PC-9 (cell line): ENCODE results near the gene CUX1. TPM values are rescaled to one million over a fixed set of nuclear protein-coding genes. Genes with fewer than 3 reads are reported as not detected.

Experiments used
- BruUV-seq: library from RNA; stranded (reverse); fragments of 400-500 nt; replicated peaks from 2 replicates; lab custom pipeline; 2021; lab: Mats Ljungman, UMichigan
- CTCF ChIA-PET: fragments of 300-600 bp; sonication (Branson Sonifier 250); formaldehyde crosslinking; loops from one replicate; lab custom pipeline; 2022; ENCODE audit warnings: antibody characterized with exemption; lab: Charles Lee
- POLR2A ChIA-PET: fragments of 300-600 bp; sonication (Branson Sonifier 250); formaldehyde crosslinking; loops from one replicate; lab custom pipeline; 2022; ENCODE audit warnings: antibody characterized with exemption; ENCODE audit not compliant: unreplicated experiment; lab: Charles Lee
- DNase-seq, 2 experiments: peaks; one replicate each; pipeline versions ENCODE4 v3.0.0 to v3.0.0-alpha.2; 2015 to 2022; ENCODE audit warnings: mixed read lengths in 1 of 2
- H2AFZ ChIP-seq: fragments of 200-600 bp; sonication (generic); 2 replicates; pipeline ENCODE4 v1.8.1; 2017; ENCODE audit warnings: antibody characterized with exemption
- H3F3A ChIP-seq: fragments of 200-600 bp; sonication (generic); 2 replicates; pipeline ENCODE4 v1.8.1; 2017; ENCODE audit warnings: antibody characterized with exemption, mild to moderate bottlenecking, low read depth; ENCODE audit not compliant: insufficient read depth
- H3K27ac ChIP-seq: fragments of 200-600 bp; sonication (generic); 2 replicates; pipeline ENCODE4 v1.6.1; 2016; ENCODE audit warnings: mixed run types
- H3K27me3 ChIP-seq: fragments of 200-600 bp; sonication (generic); 2 replicates; pipeline ENCODE4 v1.6.1; 2016; ENCODE audit warnings: low read depth, mixed run types; ENCODE audit not compliant: insufficient read depth
- H3K36me3 ChIP-seq: fragments of 200-600 bp; sonication (generic); 2 replicates; pipeline ENCODE4 v1.6.1; 2016; ENCODE audit warnings: low read depth, mixed run types
- H3K4me1 ChIP-seq: fragments of 200-600 bp; sonication (generic); replicated peaks from 2 replicates; pipeline ENCODE4 v1.6.1; 2016; ENCODE audit warnings: mixed run types; ENCODE audit not compliant: insufficient read depth
- H3K4me2 ChIP-seq: fragments of 200-600 bp; sonication (generic); 2 replicates; pipeline ENCODE4 v1.6.1; 2017; ENCODE audit warnings: mixed run types
- H3K4me3 ChIP-seq: fragments of 200-600 bp; sonication (generic); 2 replicates; pipeline ENCODE4 v1.6.1; 2016; ENCODE audit warnings: mixed run types
- H3K79me2 ChIP-seq: fragments of 200-600 bp; sonication (generic); 2 replicates; pipeline ENCODE4 v1.6.1; 2017; ENCODE audit warnings: low read depth, mixed run types
- H3K9me2 ChIP-seq: fragments of 200-600 bp; sonication (generic); 2 replicates; pipeline ENCODE4 v1.8.1; 2017; ENCODE audit warnings: mild to moderate bottlenecking; ENCODE audit not compliant: insufficient read depth
- H3K9me3 ChIP-seq: fragments of 200-600 bp; sonication (generic); 2 replicates; pipeline ENCODE4 v1.8.1; 2016; ENCODE audit warnings: low read depth; ENCODE audit not compliant: insufficient read depth
- H4K20me1 ChIP-seq: fragments of 200-600 bp; sonication (generic); 2 replicates; pipeline ENCODE4 v1.8.1; 2017; ENCODE audit not compliant: insufficient read depth
- CTCF ChIP-seq: fragments of 200-600 bp; sonication (generic); conservative IDR thresholded peaks from 2 replicates; pipeline ENCODE4 v1.6.1; 2017; ENCODE audit warnings: mixed run types, antibody characterized with exemption, mild to moderate bottlenecking, moderate library complexity
- EZH2 ChIP-seq: fragments of 200-600 bp; sonication (generic); IDR thresholded peaks from 2 replicates; pipeline ENCODE4 v1.8.0; 2017; ENCODE audit warnings: antibody characterized with exemption, low read depth
- intact Hi-C: fragments of 100-400 bp; cut with micrococcal nuclease; formaldehyde crosslinking; loops from one replicate; pipeline ENCODE4 v1.10.0; 2022; ENCODE audit not compliant: unreplicated experiment
- total RNA-seq: library from RNA; stranded (reverse); gene quantifications from 2 replicates; pipeline ENCODE4 v1.2.3, GENCODE V29; 2021

CUX1 gene
- total RNA-seq, 1 experiment from 2014 or later = 83.3 TPM

DNA sequence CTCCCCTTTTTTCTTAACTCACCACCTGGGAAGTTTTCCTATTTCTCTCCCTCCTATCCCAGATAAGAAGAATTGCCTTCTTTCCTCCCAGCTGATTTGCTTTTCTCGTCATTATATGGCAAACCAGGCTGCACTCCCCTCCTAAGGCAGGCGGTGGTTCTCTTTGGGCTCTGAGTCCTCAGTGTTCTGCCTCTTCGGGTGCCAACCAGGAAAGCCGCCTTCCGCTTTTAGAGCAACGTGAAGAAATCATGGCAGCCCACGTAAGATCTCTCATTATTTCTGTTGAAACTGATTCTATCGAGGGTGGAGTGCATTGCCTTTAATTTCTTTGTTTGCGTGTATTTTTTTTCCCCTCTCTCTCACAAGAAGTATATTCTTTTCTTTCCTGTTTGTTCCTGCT lies 141.9 kb downstream of the CUX1 start:
- no TSS peak for BruUV-seq
- Histone ChIP-seq H3K79me2 (no peaks in the 10 kb centered on the region), H2AFZ (no peak overlapping the region), H3K4me1 (0 out of 2 replicates have a peak, but pooled peaks cover 5% of the 10 kb centered on the region), H4K20me1 (peaks cover 7% of the 10 kb centered on the region; the same call in 1 of the 2 replicates), H3F3A (no peaks in the 10 kb centered on the region), H3K27me3 (no peaks in the 10 kb centered on the region), H3K9me2 (no peaks in the 10 kb centered on the region), H3K36me3 (no peaks in the 10 kb centered on the region), H3K9me3 (no peaks in the 10 kb centered on the region), H3K27ac (no peak overlapping the region), H3K4me3 (no peak overlapping the region), H3K4me2 (no peak overlapping the region)
- intact Hi-C loops = no loop called here
- POLR2A ChIA-PET = no interaction called here
- CTCF ChIA-PET = interaction anchor here (0.6 kb wide), 2 partner anchors 20 to 26 kb away, joined by 7 to 8 read pairs; no protein-coding TSS in a partner anchor
- no peak for DNase-seq
- TF ChIP-seq EZH2 = no peak
- no peak for TF ChIP-seq CTCF

GRCh38 chr7:101959829-101960228 lies 142.4 kb downstream of the CUX1 start:
- H3K4me1 ChIP-seq = 0 out of 2 replicates have a peak, but pooled peaks cover 5% of the 10 kb centered on the region
- DNase-seq = no peak
- H3K27me3 ChIP-seq = no peaks in the 10 kb centered on the region
- H4K20me1 ChIP-seq = peaks cover 7% of the 10 kb centered on the region; the same call in 1 of the 2 replicates
- no peaks in the 10 kb centered on the region for H3F3A ChIP-seq
- H3K36me3 ChIP-seq = no peaks in the 10 kb centered on the region
- H3K27ac ChIP-seq = no peak overlapping the region
- ChIA-PET CTCF (no interaction called here), POLR2A (no interaction called here)
- H3K9me2 ChIP-seq = no peaks in the 10 kb centered on the region
- no TSS peak for BruUV-seq
- no peak overlapping the region for H2AFZ ChIP-seq
- intact Hi-C loops = no loop called here
- no peaks in the 10 kb centered on the region for H3K79me2 ChIP-seq
- H3K9me3 ChIP-seq = no peaks in the 10 kb centered on the region
- no peak overlapping the region for H3K4me2 ChIP-seq
- H3K4me3 ChIP-seq = no peak overlapping the region
- TF ChIP-seq CTCF (no peak), EZH2 (no peak)

DNA sequence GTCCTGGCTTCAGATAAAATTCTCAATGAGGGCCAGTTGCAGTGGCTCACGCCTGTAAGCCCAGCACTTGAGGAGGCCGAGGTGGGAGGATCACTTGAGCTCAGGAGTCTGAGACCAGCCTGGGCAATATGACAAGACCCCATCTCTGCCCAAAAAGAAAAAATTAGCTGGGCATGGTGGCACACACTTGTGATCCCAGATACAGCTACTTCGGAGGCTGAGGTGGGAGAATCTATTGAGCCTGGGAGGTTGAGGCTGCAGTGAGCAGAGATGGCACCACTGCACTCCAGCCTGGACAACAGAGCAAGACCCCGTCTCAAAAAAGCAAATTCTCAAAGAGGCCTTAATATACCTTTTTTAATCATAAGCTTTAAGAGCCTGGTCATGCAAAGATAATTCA lies 142.9 kb downstream of the CUX1 start:
- TF ChIP-seq EZH2 (no peak), CTCF (no peak)
- Histone ChIP-seq H3K4me1 (0 out of 2 replicates have a peak, but pooled peaks cover 5% of the 10 kb centered on the region), H3K79me2 (no peaks in the 10 kb centered on the region), H3K4me2 (no peak overlapping the region), H3F3A (no peaks in the 10 kb centered on the region), H3K9me2 (no peaks in the 10 kb centered on the region), H3K9me3 (no peaks in the 10 kb centered on the region), H2AFZ (no peak overlapping the region), H4K20me1 (peaks cover 7% of the 10 kb centered on the region; the same call in 1 of the 2 replicates), H3K27me3 (no peaks in the 10 kb centered on the region), H3K36me3 (no peaks in the 10 kb centered on the region), H3K4me3 (no peak overlapping the region), H3K27ac (no peak overlapping the region)
- CTCF ChIA-PET = no interaction called here
- POLR2A ChIA-PET = interaction anchor here (0.7 kb wide), 1 partner anchor 314 kb away, joined by 6 read pairs; no protein-coding TSS in a partner anchor
- intact Hi-C loops = no loop called here
- no peak for DNase-seq
- no TSS peak for BruUV-seq
